H1 (cell line): Measurements from ENCODE around the gene SPDEF. TPM values are rescaled to one million over a fixed set of nuclear protein-coding genes. Genes with fewer than 3 reads are reported as not detected.

Source experiments
- CTCF ChIA-PET: fragments of 300-600 bp; sonication (Branson Sonifier 250); formaldehyde crosslinking; loops from one replicate; lab custom pipeline; 2021; ENCODE audit not compliant: partially characterized antibody; lab: Charles Lee
- POLR2A ChIA-PET: fragments of 300-600 bp; sonication (Branson Sonifier 250); formaldehyde crosslinking; loops from one replicate; lab custom pipeline; 2021; ENCODE audit warnings: inconsistent platforms; ENCODE audit not compliant: partially characterized antibody; lab: Charles Lee
- DNase-seq, 2 experiments: peaks; one replicate each; pipeline versions ENCODE4 v3.0.0 to v3.0.0-alpha.2; 2010 to 2022; ENCODE audit warnings: low spot score in 2 of 2, low read depth in 1 of 2, mixed read lengths in 1 of 2
- FAIRE-seq: peaks from 2 replicates; lab custom pipeline; 2011; peaks lifted over from hg19 to GRCh38; lab: Jason Lieb, UNC
- H2AFZ ChIP-seq: 2 replicates; pipeline ENCODE4 v1.8.1; 2012; ENCODE audit warnings: low read length, inconsistent platforms
- H2AK5ac ChIP-seq: 2 replicates; pipeline ENCODE4 v1.6.1; 2013; ENCODE audit warnings: low read depth, low read length
- H2BK120ac ChIP-seq: replicated peaks from 2 replicates; pipeline ENCODE3; 2013; ENCODE audit warnings: low read depth, low read length, inconsistent platforms
- H2BK12ac ChIP-seq: 2 replicates; pipeline ENCODE4 v1.6.1; 2013; ENCODE audit warnings: low read depth, low read length
- H2BK15ac ChIP-seq: 2 replicates; pipeline ENCODE4 v1.6.1; 2013; ENCODE audit warnings: low read length
- H2BK20ac ChIP-seq: 2 replicates; pipeline ENCODE4 v1.6.1; 2013; ENCODE audit warnings: low read length
- H2BK5ac ChIP-seq: 2 replicates; pipeline ENCODE4 v1.6.1; 2013; ENCODE audit warnings: low read depth, low read length
- H3K14ac ChIP-seq: 2 replicates; pipeline ENCODE4 v1.6.1; 2013; ENCODE audit warnings: inconsistent platforms; ENCODE audit not compliant: insufficient read length
- H3K18ac ChIP-seq: 2 replicates; pipeline ENCODE4 v1.6.1; 2013; ENCODE audit warnings: low read length; ENCODE audit errors: extremely low read depth
- H3K23ac ChIP-seq: 2 replicates; pipeline ENCODE4 v1.6.1; 2013; ENCODE audit warnings: inconsistent platforms; ENCODE audit not compliant: insufficient read length
- H3K23me2 ChIP-seq: 2 replicates; pipeline ENCODE4 v1.6.1; 2013; ENCODE audit warnings: low read depth, low read length
- H3K27ac ChIP-seq: 2 replicates; pipeline ENCODE4 v1.6.1; 2011; ENCODE audit warnings: low read depth, low read length, inconsistent platforms
- H3K27me3 ChIP-seq, 4 experiments: replicated peaks in 1 of 4; 1 replicate in 1 of 4; 2 replicates in 3 of 4; pipeline versions ENCODE4 v1.6.1 to v1.8.1; 2011 to 2013; ENCODE audit warnings: low read length in 3 of 4, mild to moderate bottlenecking in 3 of 4, inconsistent platforms in 2 of 4, mixed read lengths in 2 of 4, moderate library complexity in 1 of 4; ENCODE audit not compliant: control insufficient read depth in 3 of 4, insufficient read depth in 3 of 4; ENCODE audit errors: extremely low read depth in 1 of 4
- H3K36me3 ChIP-seq, 4 experiments: 2 replicates each; pipeline versions ENCODE4 v1.6.1 to v1.8.1; 2011 to 2013; ENCODE audit warnings: mild to moderate bottlenecking in 4 of 4, low read length in 3 of 4, moderate library complexity in 2 of 4, control low read depth in 1 of 4, inconsistent platforms in 1 of 4; ENCODE audit not compliant: insufficient read depth in 4 of 4, control insufficient read depth in 2 of 4
- H3K4ac ChIP-seq: replicated peaks from 2 replicates; pipeline ENCODE3; 2013; ENCODE audit warnings: low read length, low read depth, mixed read lengths, inconsistent platforms; ENCODE audit not compliant: insufficient read length
- H3K4me1 ChIP-seq, 4 experiments: replicated peaks in 1 of 4; 1 replicate in 1 of 4; 2 replicates in 3 of 4; pipeline versions ENCODE4 v1.6.1 to v1.8.1; 2011 to 2013; ENCODE audit warnings: low read length in 3 of 4, inconsistent platforms in 2 of 4, mixed read lengths in 1 of 4; ENCODE audit not compliant: insufficient read depth in 4 of 4, control insufficient read depth in 3 of 4
- H3K4me2 ChIP-seq, 2 experiments: 2 replicates each; pipeline versions ENCODE4 v1.6.1 to v1.8.1; 2011 to 2013; ENCODE audit warnings: low read depth in 2 of 2, low read length in 2 of 2, control low read depth in 1 of 2, inconsistent platforms in 1 of 2, mild to moderate bottlenecking in 1 of 2; ENCODE audit not compliant: insufficient read depth in 1 of 2
- H3K4me3 ChIP-seq, 4 experiments: fragments of 200-600, 300-600 bp in 1 of 4; sonication (generic), shearing (Covaris generic), sonication (Bioruptor Twin) in 1 of 4; 2 replicates each; pipeline versions ENCODE4 v1.5.1 to v1.8.1; 2011 to 2016; ENCODE audit warnings: low read length in 4 of 4, low read depth in 3 of 4, control low read depth in 2 of 4, inconsistent platforms in 2 of 4, mild to moderate bottlenecking in 2 of 4, mixed read lengths in 1 of 4, moderate library complexity in 1 of 4; ENCODE audit not compliant: insufficient read depth in 2 of 4; ENCODE audit errors: extremely low read depth in 1 of 4
- H3K56ac ChIP-seq: replicated peaks from 2 replicates; pipeline ENCODE3; 2013; ENCODE audit warnings: low read depth, mild to moderate bottlenecking, mixed read lengths, low read length, inconsistent platforms; ENCODE audit not compliant: insufficient read length
- H3K79me1 ChIP-seq: 2 replicates; pipeline ENCODE4 v1.6.1; 2013; ENCODE audit warnings: low read depth, low read length, control low read depth
- H3K79me2 ChIP-seq, 2 experiments: 2 replicates each; pipeline versions ENCODE4 v1.6.1 to v1.8.1; 2012 to 2013; ENCODE audit warnings: low read length in 2 of 2, mild to moderate bottlenecking in 2 of 2, inconsistent platforms in 1 of 2; ENCODE audit not compliant: insufficient read depth in 2 of 2, control insufficient read depth in 1 of 2
- H3K9ac ChIP-seq, 4 experiments: replicated peaks in 1 of 4; 1 replicate in 1 of 4; 2 replicates in 3 of 4; pipeline versions ENCODE4 v1.6.1 to v1.8.1; 2011 to 2013; ENCODE audit warnings: low read depth in 3 of 4, low read length in 3 of 4, control low read depth in 2 of 4, mild to moderate bottlenecking in 2 of 4, moderate library complexity in 2 of 4, inconsistent platforms in 1 of 4; ENCODE audit errors: extremely low read depth in 1 of 4
- H3K9me3 ChIP-seq, 2 experiments: 2 replicates each; pipeline versions ENCODE4 v1.6.1 to v1.8.1; 2012 to 2013; ENCODE audit warnings: mild to moderate bottlenecking in 2 of 2, moderate library complexity in 2 of 2, control low read depth in 1 of 2, inconsistent platforms in 1 of 2, low read depth in 1 of 2, low read length in 1 of 2, mixed read lengths in 1 of 2; ENCODE audit not compliant: insufficient read depth in 2 of 2
- H4K20me1 ChIP-seq, 2 experiments: replicated peaks in 1 of 2; 2 replicates each; pipeline versions ENCODE3 to v1.8.1; 2011 to 2013; ENCODE audit warnings: inconsistent platforms in 2 of 2, low read length in 2 of 2, mild to moderate bottlenecking in 1 of 2; ENCODE audit not compliant: insufficient read depth in 2 of 2, control insufficient read depth in 1 of 2
- H4K5ac ChIP-seq: 2 replicates; pipeline ENCODE4 v1.6.1; 2013; ENCODE audit warnings: low read length, low read depth, mixed read lengths, inconsistent platforms; ENCODE audit not compliant: insufficient read length
- H4K8ac ChIP-seq: 2 replicates; pipeline ENCODE4 v1.8.0; 2013; ENCODE audit warnings: mild to moderate bottlenecking, moderate library complexity, low read length, inconsistent platforms; ENCODE audit not compliant: insufficient read depth; ENCODE audit errors: extremely low read depth
- H4K91ac ChIP-seq: replicated peaks from 2 replicates; pipeline ENCODE3; 2013; ENCODE audit warnings: low read length, mixed read lengths, inconsistent platforms; ENCODE audit not compliant: insufficient read length
- JUND ChIP-seq: IDR thresholded peaks from 2 replicates; pipeline ENCODE4 v1.6.1; 2011; ENCODE audit warnings: mild to moderate bottlenecking, improper control_type of control experiment, low read length
- MAFK ChIP-seq: IDR thresholded peaks from 2 replicates; pipeline ENCODE4 v1.6.1; 2012; ENCODE audit warnings: low read depth, mild to moderate bottlenecking, improper control_type of control experiment, low read length
- SIN3A ChIP-seq, 2 experiments: IDR thresholded peaks in 1 of 2; conservative IDR thresholded peaks in 1 of 2; 2 replicates each; pipeline ENCODE4 v1.6.1; 2011 to 2012; ENCODE audit warnings: low read length in 2 of 2, improper control_type of control experiment in 1 of 2, low read depth in 1 of 2, mild to moderate bottlenecking in 1 of 2
- TAF1 ChIP-seq: IDR thresholded peaks from 2 replicates; pipeline ENCODE4 v1.6.1; 2011; ENCODE audit warnings: mild to moderate bottlenecking, low read depth, low read length
- YY1 ChIP-seq: IDR thresholded peaks from 2 replicates; pipeline ENCODE4 v1.6.1; 2011; ENCODE audit warnings: low read depth, mild to moderate bottlenecking, low read length
- WGBS, 2 experiments: shearing (Covaris generic) in 1 of 2; methylation state at CpG; one replicate each; pipeline versions ENCODE4 v1.1.6 to v1.1.7; 2013 to 2015; ENCODE audit warnings: low lambda C conversion rate in 2 of 2, mixed read lengths in 2 of 2, inconsistent platforms in 1 of 2, low coverage in 1 of 2, missing lambda C conversion rate in 1 of 2; ENCODE audit not compliant: insufficient replicate concordance in 2 of 2, insufficient coverage in 1 of 2, insufficient read length in 1 of 2; ENCODE audit errors: extremely low coverage in 1 of 2, missing lambda C conversion rate in 1 of 2; 5-methylcytosine and 5-hydroxymethylcytosine counted together
- polyA plus RNA-seq, 7 experiments: library from polyadenylated mRNA; depleted of rRNA in 3 of 7; stranded (reverse) in 5 of 7; unstranded in 2 of 7; fragments of >200 nt in 5 of 7; fragments of 200-250 nt in 2 of 7; gene quantifications; 1 replicate in 5 of 7; 2 replicates in 1 of 7; 4 replicates in 1 of 7; pipeline versions ENCODE4 v1.2.1 to v1.2.3, GENCODE V29; 2011 to 2013; ENCODE audit warnings: missing spikeins in 2 of 7, mixed read lengths in 2 of 7
- total RNA-seq: library from RNA; stranded (reverse); fragmentation: NEBNext Ultra II Directional; extraction: Animal tissue kit (Norgen Biotek cat#: 25700); gene quantifications from 2 replicates; pipeline ENCODE4 v1.2.1, GENCODE V29; 2021

The SPDEF gene
- total and polyA plus RNA-seq, 2 of the 8 experiments (the other 6 are each of a cell fraction or from before 2014, with no cell fraction given): 0.15 to 0.30 TPM

GRCh38 chr6:34601706-34602105 lies 45.6 kb upstream of the SPDEF start:
- Histone ChIP-seq H3K14ac (no peak overlapping the region), H2AFZ (no peak overlapping the region), H2BK20ac (no peak overlapping the region), H4K20me1 (peaks cover 0 to 9% of the 10 kb centered on the region in 2 experiments), H2AK5ac (no peak overlapping the region), H4K91ac (no peak overlapping the region), H4K5ac (no peak overlapping the region), H2BK12ac (no peak overlapping the region), H3K27ac (no peak overlapping the region), H3K4me1 (peaks cover 2 to 19% (median 9%) of the 10 kb centered on the region in 4 experiments; a peak in 5 of 7 replicates), H3K4ac (no peak overlapping the region), H3K79me1 (no peaks in the 10 kb centered on the region), H3K18ac (no peak overlapping the region), H2BK5ac (no peak overlapping the region), H3K27me3 (no peaks in the 10 kb centered on the region), H3K36me3 (peaks cover 0 to 3% (median under 1%) of the 10 kb centered on the region in 4 experiments; a peak in 2 of 8 replicates), H3K9ac (no peak overlapping the region), H3K79me2 (peaks cover 0 to 43% of the 10 kb centered on the region in 2 experiments; a peak in 2 of 4 replicates), H3K9me3 (no peaks in the 10 kb centered on the region), H2BK15ac (no peak overlapping the region), H3K4me2 (peak overlapping the region; percentile 34 to 38), H3K23me2 (peaks cover 2% of the 10 kb centered on the region; the same call in 1 of the 2 replicates), H2BK120ac (no peak overlapping the region), H4K8ac (no peak overlapping the region), H3K23ac (no peak overlapping the region), H3K56ac (no peak overlapping the region), H3K4me3 (peak overlapping the region in 1 of 4 experiments; percentile 23; a peak in 1 of 8 replicates)
- no peak for FAIRE-seq
- ChIA-PET CTCF (interaction anchor here (0.5 to 3.5 kb wide), 9 partner anchors 8 to 667 kb away, joined by 3 to 14 read pairs (median 5); no protein-coding TSS in a partner anchor), POLR2A (interaction anchor here (1.0 to 1.9 kb wide), 6 partner anchors 10 to 152 kb away, joined by 3 to 7 read pairs (median 4); no protein-coding TSS in a partner anchor)
- DNase-seq: no peak
- TF ChIP-seq JUND: peak; percentile 4; the same call in 1 of the 2 replicates
- no peak for TF ChIP-seq MAFK
- TF ChIP-seq SIN3A (conservative IDR thresholded peaks at IDR 0.05 in 1 of 2, IDR thresholded peaks at IDR 0.05 in 1 of 2; ENCODE audit: low read depth in 1 of 2, low read length in 2 of 2): 0 out of 4 replicates have a peak, but pooled peaks of 1 of the 2 experiments have one; percentile 21
- TF ChIP-seq TAF1: 0 out of 2 replicates have a peak, but pooled peaks have one; percentile 20
- no peak for TF ChIP-seq YY1
- WGBS, 2 experiments: 50% methylated on average over 4 of the region's 4 CpGs; no CpG with 5 or more reads in 1 of the 2 experiments
